GM12865 (cell line): Measurements from ENCODE around the gene PSMB4.

ENCODE experiments used
- DNase-seq: peaks from one replicate; pipeline ENCODE4 v3.0.0; 2010; ENCODE audit warnings: low read depth
- H3K4me3 ChIP-seq: 2 replicates; pipeline ENCODE4 v1.5.1; 2011; ENCODE audit warnings: mild to moderate bottlenecking, low read depth, low read length, control low read depth
- TF ChIP-seq, protein P1 (sequence below): IDR thresholded peaks from 2 replicates; pipeline ENCODE4 v1.5.1; 2011; ENCODE audit warnings: low read length, control low read depth, low read depth, inconsistent platforms; ENCODE audit not compliant: insufficient read depth; ENCODE audit errors: missing control alignments

PSMB4 gene

DNA sequence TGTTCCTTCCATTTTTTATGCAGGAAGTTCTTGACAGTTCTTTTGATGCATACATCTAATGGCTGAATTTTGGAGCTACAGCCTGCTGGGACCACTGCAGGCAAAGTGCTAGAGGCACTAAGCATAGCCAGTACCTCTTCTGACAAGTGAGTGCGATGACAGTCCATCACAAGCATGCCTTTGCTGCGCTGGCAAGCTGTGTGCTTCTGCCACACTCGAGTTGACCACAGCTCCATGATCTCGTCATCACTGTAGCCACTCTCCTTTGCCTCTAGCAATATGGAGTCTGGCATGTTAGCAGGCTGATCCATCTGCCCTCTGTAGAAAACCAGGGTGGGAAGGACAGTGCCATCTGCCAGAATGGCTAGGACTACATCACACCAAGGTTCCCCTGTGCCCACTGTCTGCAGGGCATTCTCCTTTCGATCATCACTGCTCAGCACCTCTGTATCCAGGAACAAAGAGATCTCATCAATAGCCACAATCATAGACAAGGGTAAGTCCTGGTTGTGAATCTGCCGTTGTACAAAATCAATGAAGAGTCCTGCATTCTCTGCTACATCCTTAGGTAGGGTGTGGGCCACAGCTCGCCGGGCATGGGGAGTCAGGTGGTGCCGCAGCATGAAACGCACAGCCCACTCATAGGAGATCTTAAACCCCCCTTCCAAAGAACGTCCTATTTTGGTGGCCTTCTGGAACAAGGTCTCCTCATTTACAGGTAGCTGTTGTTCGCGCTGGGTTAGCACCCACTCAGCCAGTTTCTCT lies 6.0 kb downstream of the PSMB4 start:
- DNase-seq: no peak
- no peak overlapping the region for H3K4me3 ChIP-seq
- TF ChIP-seq, protein P1, sequence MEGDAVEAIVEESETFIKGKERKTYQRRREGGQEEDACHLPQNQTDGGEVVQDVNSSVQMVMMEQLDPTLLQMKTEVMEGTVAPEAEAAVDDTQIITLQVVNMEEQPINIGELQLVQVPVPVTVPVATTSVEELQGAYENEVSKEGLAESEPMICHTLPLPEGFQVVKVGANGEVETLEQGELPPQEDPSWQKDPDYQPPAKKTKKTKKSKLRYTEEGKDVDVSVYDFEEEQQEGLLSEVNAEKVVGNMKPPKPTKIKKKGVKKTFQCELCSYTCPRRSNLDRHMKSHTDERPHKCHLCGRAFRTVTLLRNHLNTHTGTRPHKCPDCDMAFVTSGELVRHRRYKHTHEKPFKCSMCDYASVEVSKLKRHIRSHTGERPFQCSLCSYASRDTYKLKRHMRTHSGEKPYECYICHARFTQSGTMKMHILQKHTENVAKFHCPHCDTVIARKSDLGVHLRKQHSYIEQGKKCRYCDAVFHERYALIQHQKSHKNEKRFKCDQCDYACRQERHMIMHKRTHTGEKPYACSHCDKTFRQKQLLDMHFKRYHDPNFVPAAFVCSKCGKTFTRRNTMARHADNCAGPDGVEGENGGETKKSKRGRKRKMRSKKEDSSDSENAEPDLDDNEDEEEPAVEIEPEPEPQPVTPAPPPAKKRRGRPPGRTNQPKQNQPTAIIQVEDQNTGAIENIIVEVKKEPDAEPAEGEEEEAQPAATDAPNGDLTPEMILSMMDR: no peak

DNA sequence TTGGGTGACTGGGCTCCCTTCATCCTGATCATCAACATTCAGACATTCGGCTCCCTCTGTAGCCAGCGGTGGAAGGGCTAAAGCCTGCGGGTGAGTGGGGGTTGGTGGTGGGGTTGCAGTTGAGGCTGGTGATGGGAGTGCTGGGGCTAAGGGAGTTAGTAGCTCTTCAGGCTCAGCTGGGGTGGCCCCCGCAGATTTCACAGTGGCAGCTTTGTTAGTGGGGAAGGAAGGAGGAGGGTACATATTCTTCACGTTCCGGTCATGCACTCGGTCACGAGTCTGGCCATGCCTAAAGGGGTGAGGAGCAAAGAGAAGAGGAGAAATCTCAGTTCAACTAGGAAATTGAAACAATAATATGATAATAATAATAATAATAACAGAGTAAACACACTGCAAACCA lies 6.8 kb downstream of the PSMB4 start:
- no peak overlapping the region for H3K4me3 ChIP-seq
- no peak for DNase-seq
- TF ChIP-seq, protein P1: no peak

DNA sequence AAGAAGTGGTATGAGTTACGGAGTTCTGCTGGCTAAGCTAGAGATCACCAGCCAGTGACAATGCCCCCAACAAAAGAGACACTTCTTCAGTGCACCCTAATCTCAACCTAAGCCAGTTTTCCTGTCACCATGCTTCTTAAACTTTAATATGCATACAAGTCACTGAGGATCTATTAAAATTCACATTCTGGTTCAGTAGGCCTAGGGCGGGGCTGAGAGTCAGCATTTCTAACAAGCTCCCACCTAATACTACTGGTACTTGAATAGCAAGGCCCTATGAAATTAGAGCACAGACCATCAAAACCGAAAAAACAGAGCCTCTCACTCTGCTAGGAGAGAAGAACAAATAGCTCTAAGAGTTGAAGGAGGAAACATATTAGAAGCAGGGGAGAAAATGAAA lies 7.9 kb downstream of the PSMB4 start:
- no peak for DNase-seq
- TF ChIP-seq, protein P1: no peak
- no peak overlapping the region for H3K4me3 ChIP-seq

DNA sequence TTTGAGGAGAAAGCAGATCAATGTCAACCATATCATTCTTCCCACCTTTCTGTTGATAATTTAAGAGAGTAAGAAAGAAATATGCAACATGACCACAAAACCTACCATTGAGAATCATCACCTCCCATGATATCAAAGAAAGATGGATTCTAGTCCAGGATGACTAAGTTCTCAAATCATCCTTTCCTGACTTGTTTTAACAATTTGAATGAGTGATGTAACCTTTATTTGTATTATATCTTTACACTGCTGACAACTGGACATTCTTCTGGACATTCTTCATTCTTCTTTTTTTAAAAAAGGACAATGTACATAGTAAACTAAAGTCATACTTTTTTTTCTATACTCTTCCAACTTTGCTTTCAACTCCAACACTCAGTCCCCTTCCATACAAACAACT lies 9.5 kb downstream of the PSMB4 start:
- TF ChIP-seq, protein P1: no peak
- no peak for DNase-seq
- no peak overlapping the region for H3K4me3 ChIP-seq

DNA sequence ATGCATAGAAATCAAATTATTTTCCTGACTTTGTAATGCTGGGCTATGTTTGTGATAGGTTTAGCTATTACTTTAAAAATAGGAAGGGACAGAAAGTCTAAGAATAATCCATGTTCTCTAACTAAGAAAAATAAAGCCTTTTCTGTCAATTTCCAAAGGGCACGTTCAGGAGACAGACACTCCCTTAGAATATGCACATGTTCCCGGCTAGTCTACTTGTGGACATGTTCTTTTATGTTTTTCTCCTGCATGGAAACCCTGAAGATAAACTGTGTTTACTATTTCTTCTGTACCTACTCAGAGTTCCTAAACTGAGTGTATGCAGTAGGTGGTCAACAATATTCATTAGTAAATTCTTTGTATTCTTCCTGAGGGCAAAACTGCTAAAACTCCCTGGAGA lies 12.5 kb downstream of the PSMB4 start:
- TF ChIP-seq, protein P1: no peak
- H3K4me3 ChIP-seq: no peak overlapping the region
- DNase-seq: no peak

DNA sequence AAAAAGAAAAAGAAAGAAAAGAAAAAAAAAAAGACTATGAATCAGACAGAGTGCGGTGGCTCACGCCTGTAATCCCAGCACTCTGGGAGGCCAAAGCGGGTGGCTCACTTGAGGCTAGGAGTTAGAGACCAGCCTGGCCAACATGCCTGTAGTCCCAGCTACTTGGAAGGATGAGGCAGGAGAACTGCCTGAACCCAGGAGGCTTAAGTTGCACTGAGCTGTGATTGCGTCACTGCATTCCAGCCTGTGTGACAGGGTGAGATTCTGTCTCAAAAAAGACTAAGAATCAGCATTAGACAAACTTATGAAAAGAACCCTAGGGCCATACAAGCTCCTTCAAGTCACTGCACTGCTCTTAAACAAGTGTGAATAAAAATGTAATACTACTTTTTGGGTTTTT lies 16.9 kb downstream of the PSMB4 start:
- no peak for DNase-seq
- TF ChIP-seq, protein P1: no peak
- H3K4me3 ChIP-seq: no peak overlapping the region

DNA sequence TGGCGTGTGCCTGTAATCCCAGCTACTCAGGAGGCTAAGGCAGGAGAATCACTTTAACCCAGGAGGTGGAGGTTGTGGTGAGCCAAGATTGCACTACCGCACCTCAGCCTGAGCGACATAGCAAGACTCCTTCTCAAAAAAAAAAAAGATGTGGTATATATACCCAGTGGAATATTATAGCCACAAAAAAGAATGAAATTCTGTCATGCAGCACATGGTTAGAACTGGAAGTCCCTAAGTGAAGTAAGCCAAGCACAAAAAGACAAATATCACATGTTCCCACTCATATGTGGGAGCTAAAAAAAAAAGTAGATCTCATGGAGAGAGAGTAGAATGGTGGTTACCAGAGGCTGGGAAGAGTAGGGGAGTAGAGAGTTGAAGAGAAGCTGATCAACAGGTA lies 18.7 kb downstream of the PSMB4 start:
- TF ChIP-seq, protein P1: no peak
- no peak overlapping the region for H3K4me3 ChIP-seq
- DNase-seq: no peak
